K562 (cell line): ENCODE data around the gene CHRNE. TPM values are rescaled to one million over a fixed set of nuclear protein-coding genes. Genes with fewer than 3 reads are reported as not detected.

Experiments used
- CCNT2 ChIP-seq: IDR thresholded peaks from 2 replicates; pipeline ENCODE4 v1.6.1; 2011; ENCODE audit warnings: borderline replicate concordance, low read depth, mild to moderate bottlenecking, moderate library complexity, mixed read lengths, low read length; ENCODE audit not compliant: insufficient read length; ENCODE audit errors: extremely low read depth
- DIDO1 ChIP-seq: fragments of 450-650 bp; IDR thresholded peaks from 2 replicates; pipeline ENCODE4 v1.6.1; 2016; ENCODE audit warnings: low read depth, missing biosample characterization, missing genetic modification characterization
- ERF ChIP-seq: fragments of 450-650 bp; formaldehyde crosslinking; IDR thresholded peaks from 2 replicates; pipeline ENCODE4 v1.4.0; 2020; ENCODE audit warnings: mild to moderate bottlenecking, mixed read lengths
- FOXM1 ChIP-seq, 2 experiments: fragments of 450-650 bp in 1 of 2; sonication (generic) in 1 of 2; formaldehyde crosslinking in 1 of 2; IDR thresholded peaks; 2 replicates each; pipeline versions ENCODE4 v1.6.1 to v1.9.0; 2017 to 2022; ENCODE audit warnings: low read depth in 2 of 2, mild to moderate bottlenecking in 2 of 2, missing genetic modification reagents in 1 of 2, moderate library complexity in 1 of 2
- GABPB1 ChIP-seq: sonication (generic); formaldehyde crosslinking; IDR thresholded peaks from 2 replicates; pipeline ENCODE4 v1.8.0; 2022; ENCODE audit warnings: mild to moderate bottlenecking, missing genetic modification reagents
- HNRNPUL1 ChIP-seq: fragments of 200-400 bp; formaldehyde crosslinking; IDR thresholded peaks from 2 replicates; pipeline ENCODE4 v1.6.1; 2017; ENCODE audit warnings: low read length
- NFIC ChIP-seq: fragments of 450-650 bp; IDR thresholded peaks from 2 replicates; pipeline ENCODE4 v1.6.1; 2017; ENCODE audit warnings: mild to moderate bottlenecking, inconsistent platforms
- POLR2H ChIP-seq: IDR thresholded peaks from 2 replicates; pipeline ENCODE4 v1.6.1; 2016; ENCODE audit warnings: missing genetic modification characterization, low read depth, mild to moderate bottlenecking, control low read depth, missing compliant biosample characterization, moderate library complexity
- RBM14 ChIP-seq: fragments of 200-400 bp; formaldehyde crosslinking; IDR thresholded peaks from 2 replicates; pipeline ENCODE4 v1.6.1; 2018; ENCODE audit warnings: low read depth, mild to moderate bottlenecking, low read length, moderate library complexity, borderline replicate concordance; ENCODE audit not compliant: insufficient read depth
- SP2 ChIP-seq: IDR thresholded peaks from 2 replicates; pipeline ENCODE4 v1.6.1; 2011; ENCODE audit warnings: mild to moderate bottlenecking, low read depth, low read length, moderate library complexity; ENCODE audit not compliant: poor library complexity, severe bottlenecking; ENCODE audit errors: extremely low read depth
- TAF9B ChIP-seq: fragments of 450-650 bp; IDR thresholded peaks from 2 replicates; pipeline ENCODE4 v1.6.1; 2018; ENCODE audit warnings: mild to moderate bottlenecking; ENCODE audit not compliant: partially characterized antibody
- ZKSCAN8 ChIP-seq: fragments of 200-800 bp; sonication (Bioruptor generic); IDR thresholded peaks from 2 replicates; pipeline ENCODE4 v1.6.1; 2016; ENCODE audit warnings: missing genetic modification characterization, missing compliant biosample characterization
- ZNF146 ChIP-seq: IDR thresholded peaks from one replicate; pipeline ENCODE4 v1.6.1; 2018; ENCODE audit warnings: missing compliant biosample characterization; ENCODE audit not compliant: unreplicated experiment
- ZNF174 ChIP-seq: fragments of 250-450 bp; sonication (Bioruptor Pico); IDR thresholded peaks from 2 replicates; pipeline ENCODE4 v1.4.0; 2020; ENCODE audit warnings: mild to moderate bottlenecking
- ZNF57 ChIP-seq: fragments of 450-650 bp; formaldehyde crosslinking; IDR thresholded peaks from 2 replicates; pipeline ENCODE4 v1.4.0; 2020; ENCODE audit warnings: mild to moderate bottlenecking, moderate library complexity
- polyA plus RNA-seq, 8 experiments: library from polyadenylated mRNA; depleted of rRNA in 4 of 8; stranded (reverse) in 5 of 8; unstranded in 3 of 8; fragments of >200 nt; fragmentation: Nextera tagmentation in 2 of 8; fragmentation: Illumina TruSeq in 1 of 8; extraction: Ambion mirVana in 2 of 8; extraction: Trizol in 1 of 8; gene quantifications; 2 replicates each; pipeline versions ENCODE4 v1.2.1 to v1.2.3, GENCODE V29; 2011 to 2014; ENCODE audit warnings: inconsistent platforms in 1 of 8, missing spikeins in 1 of 8
- total RNA-seq, 7 experiments: library from RNA; depleted of rRNA in 6 of 7; stranded (reverse); fragments of >200 nt in 6 of 7; fragmentation: Illumina TruSeq in 2 of 7; extraction: Trizol in 2 of 7; gene quantifications; 2 replicates each; pipeline versions ENCODE4 v1.2.1 to v1.2.3, GENCODE V29; 2011 to 2021; ENCODE audit warnings: low replicate concordance in 1 of 7
- TF ChIP-seq, protein P1 (sequence below), 3 experiments: fragments of 200-800 bp in 1 of 3; sonication (Bioruptor generic) in 1 of 3; sonication (generic) in 1 of 3; formaldehyde crosslinking in 1 of 3; IDR thresholded peaks; 2 replicates each; pipeline versions ENCODE4 v1.6.1 to v1.8.0; 2016 to 2022; ENCODE audit warnings: mild to moderate bottlenecking in 2 of 3, missing compliant biosample characterization in 2 of 3, missing genetic modification characterization in 2 of 3, missing genetic modification reagents in 1 of 3
- TF ChIP-seq, protein P2 (sequence below): IDR thresholded peaks from 3 replicates; pipeline ENCODE4 v1.6.1; 2011; ENCODE audit warnings: borderline replicate concordance, mild to moderate bottlenecking, moderate library complexity; ENCODE audit not compliant: insufficient read length; ENCODE audit errors: extremely low read depth
- TF ChIP-seq, protein P3 (sequence below), 2 experiments: IDR thresholded peaks; 2 replicates each; pipeline ENCODE4 v1.6.1; 2012; ENCODE audit warnings: improper control_type of control experiment in 2 of 2, low read depth in 2 of 2, low read length in 2 of 2, borderline replicate concordance in 1 of 2

The CHRNE gene
- total and polyA plus RNA-seq, 9 of the 15 experiments (the other 6 are each of a cell fraction or from before 2014, with no cell fraction given), result not detected

DNA sequence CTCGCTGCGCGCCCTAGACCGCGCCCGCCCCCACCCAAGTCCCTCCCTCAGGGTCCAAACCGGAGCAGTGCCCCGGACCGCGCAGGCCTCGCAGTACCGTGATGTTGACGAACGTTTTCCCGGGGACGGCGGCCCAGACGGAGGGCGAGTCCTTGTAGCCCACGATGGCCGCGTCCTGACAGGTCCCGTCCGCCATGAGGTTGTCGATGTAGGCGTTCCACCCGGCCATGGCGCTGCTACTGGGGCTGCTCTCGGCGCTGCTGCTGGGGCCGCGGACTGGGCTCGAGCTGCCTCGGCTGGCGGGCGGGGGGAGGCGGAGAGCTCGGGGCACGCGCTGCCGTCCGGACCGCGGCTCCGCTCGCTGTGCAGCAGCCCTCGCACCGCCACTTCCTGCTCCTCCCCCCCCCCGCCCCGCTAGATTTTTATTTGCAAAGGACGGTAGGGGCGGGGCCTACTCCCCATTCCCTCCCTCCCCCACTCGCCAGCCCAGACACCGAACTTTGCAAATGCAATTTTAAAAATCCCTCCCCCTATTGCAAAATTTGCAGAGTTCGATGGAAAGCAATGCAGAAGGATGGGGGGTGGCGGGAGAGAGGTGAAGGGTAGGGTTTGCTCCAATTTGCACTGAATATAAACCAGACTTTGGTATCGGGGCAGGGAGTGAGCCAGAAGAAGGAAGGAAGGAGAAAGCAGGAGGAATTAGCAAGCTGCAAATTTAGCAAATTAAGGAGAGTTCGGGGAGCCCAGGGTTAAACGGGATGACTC, 45.5 kb upstream of the CHRNE start, which contains the start of gene PFN1 (continued):
- TF ChIP-seq, protein P1, sequence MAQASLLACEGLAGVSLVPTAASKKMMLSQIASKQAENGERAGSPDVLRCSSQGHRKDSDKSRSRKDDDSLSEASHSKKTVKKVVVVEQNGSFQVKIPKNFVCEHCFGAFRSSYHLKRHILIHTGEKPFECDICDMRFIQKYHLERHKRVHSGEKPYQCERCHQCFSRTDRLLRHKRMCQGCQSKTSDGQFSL (CRISPR knock-in tag; IDR thresholded peaks at IDR 0.05), result peak; percentile 82; the same call in 1 of the 2 replicates
- TF ChIP-seq, protein P1 (tag; IDR thresholded peaks at IDR 0.05), result peak in 1 of 2 experiments; percentile 67; a peak in 2 of 4 replicates
- TF ChIP-seq HNRNPUL1 (no peak), NFIC (peak; percentile 24; the same call in 1 of the 2 replicates), POLR2H (tag) (peak; percentile 65), ERF (CRISPR knock-in tag) (no peak), ZKSCAN8 (CRISPR knock-in tag) (no peak), GABPB1 (no peak), ZNF146 (CRISPR knock-in tag) (no peak), RBM14 (no peak), CCNT2 (no peak), ZNF57 (CRISPR knock-in tag) (no peak), SP2 (no peak), FOXM1 (IDR thresholded peaks at IDR 0.05; ENCODE audit: low read depth) (peak; percentile 68), FOXM1 (CRISPR knock-in tag; IDR thresholded peaks at IDR 0.05; ENCODE audit: low read depth) (0 out of 2 replicates have a peak, but pooled peaks have one; percentile 39), ZNF174 (CRISPR knock-in tag) (no peak), DIDO1 (tag) (no peak), TAF9B (no peak)
- TF ChIP-seq, protein P2, sequence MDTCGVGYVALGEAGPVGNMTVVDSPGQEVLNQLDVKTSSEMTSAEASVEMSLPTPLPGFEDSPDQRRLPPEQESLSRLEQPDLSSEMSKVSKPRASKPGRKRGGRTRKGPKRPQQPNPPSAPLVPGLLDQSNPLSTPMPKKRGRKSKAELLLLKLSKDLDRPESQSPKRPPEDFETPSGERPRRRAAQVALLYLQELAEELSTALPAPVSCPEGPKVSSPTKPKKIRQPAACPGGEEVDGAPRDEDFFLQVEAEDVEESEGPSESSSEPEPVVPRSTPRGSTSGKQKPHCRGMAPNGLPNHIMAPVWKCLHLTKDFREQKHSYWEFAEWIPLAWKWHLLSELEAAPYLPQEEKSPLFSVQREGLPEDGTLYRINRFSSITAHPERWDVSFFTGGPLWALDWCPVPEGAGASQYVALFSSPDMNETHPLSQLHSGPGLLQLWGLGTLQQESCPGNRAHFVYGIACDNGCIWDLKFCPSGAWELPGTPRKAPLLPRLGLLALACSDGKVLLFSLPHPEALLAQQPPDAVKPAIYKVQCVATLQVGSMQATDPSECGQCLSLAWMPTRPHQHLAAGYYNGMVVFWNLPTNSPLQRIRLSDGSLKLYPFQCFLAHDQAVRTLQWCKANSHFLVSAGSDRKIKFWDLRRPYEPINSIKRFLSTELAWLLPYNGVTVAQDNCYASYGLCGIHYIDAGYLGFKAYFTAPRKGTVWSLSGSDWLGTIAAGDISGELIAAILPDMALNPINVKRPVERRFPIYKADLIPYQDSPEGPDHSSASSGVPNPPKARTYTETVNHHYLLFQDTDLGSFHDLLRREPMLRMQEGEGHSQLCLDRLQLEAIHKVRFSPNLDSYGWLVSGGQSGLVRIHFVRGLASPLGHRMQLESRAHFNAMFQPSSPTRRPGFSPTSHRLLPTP, result no peak
- TF ChIP-seq, protein P3, sequence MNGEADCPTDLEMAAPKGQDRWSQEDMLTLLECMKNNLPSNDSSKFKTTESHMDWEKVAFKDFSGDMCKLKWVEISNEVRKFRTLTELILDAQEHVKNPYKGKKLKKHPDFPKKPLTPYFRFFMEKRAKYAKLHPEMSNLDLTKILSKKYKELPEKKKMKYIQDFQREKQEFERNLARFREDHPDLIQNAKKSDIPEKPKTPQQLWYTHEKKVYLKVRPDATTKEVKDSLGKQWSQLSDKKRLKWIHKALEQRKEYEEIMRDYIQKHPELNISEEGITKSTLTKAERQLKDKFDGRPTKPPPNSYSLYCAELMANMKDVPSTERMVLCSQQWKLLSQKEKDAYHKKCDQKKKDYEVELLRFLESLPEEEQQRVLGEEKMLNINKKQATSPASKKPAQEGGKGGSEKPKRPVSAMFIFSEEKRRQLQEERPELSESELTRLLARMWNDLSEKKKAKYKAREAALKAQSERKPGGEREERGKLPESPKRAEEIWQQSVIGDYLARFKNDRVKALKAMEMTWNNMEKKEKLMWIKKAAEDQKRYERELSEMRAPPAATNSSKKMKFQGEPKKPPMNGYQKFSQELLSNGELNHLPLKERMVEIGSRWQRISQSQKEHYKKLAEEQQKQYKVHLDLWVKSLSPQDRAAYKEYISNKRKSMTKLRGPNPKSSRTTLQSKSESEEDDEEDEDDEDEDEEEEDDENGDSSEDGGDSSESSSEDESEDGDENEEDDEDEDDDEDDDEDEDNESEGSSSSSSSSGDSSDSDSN (IDR thresholded peaks at IDR 0.05; ENCODE audit: borderline replicate concordance in 1 of 2, low read depth in 2 of 2, low read length in 2 of 2), result 0 out of 4 replicates have a peak, but pooled peaks of 1 of the 2 experiments have one; percentile 27
